ENCODE measurements around the gene GCNT1.
A peak's percentile ranks its signal among the peaks of the same experiment; 100 is the strongest.
"Not testable (repeated sequence)": the region's sequence is repeated elsewhere in the genome, so short reads cannot be mapped to it uniquely, and the experiment has no call there.

The GCNT1 gene

GRCh38 chr9:76458903-76459693 lies at the start of gene GCNT1:
Gene GCNT1 (plus strand): TSS chr9:76459182. CDS start chr9:76502382, 43,200 bp downstream.
- DNase-seq, result peak; percentile 90

- DNase-seq, result no peak
Measured at GRCh38 chr9:76412638-76413037, 46.3 kb upstream of the GCNT1 start.

GRCh38 chr9:76413658-76414057 lies 45.3 kb upstream of the GCNT1 start:
- no peak for DNase-seq

- peak; percentile 84 for DNase-seq
Measured at GRCh38 chr9:76414661-76415060, 44.3 kb upstream of the GCNT1 start.

GRCh38 chr9:76415154-76415553 lies 43.8 kb upstream of the GCNT1 start:
- no peak for DNase-seq

- DNase-seq, result peak; percentile 92
Measured at GRCh38 chr9:76415731-76416130, 43.3 kb upstream of the GCNT1 start.

GRCh38 chr9:76417394-76417793 lies 41.6 kb upstream of the GCNT1 start:
- no peak for DNase-seq

- peak; percentile 22 for DNase-seq
Measured at GRCh38 chr9:76419782-76420380, 39.1 kb upstream of the GCNT1 start.

GRCh38 chr9:76423216-76424177 lies 35.5 kb upstream of the GCNT1 start:
- no peak for DNase-seq

- no peak for DNase-seq
Measured at GRCh38 chr9:76424491-76424890, 34.5 kb upstream of the GCNT1 start.

- no peak for DNase-seq
Measured at GRCh38 chr9:76425677-76426453, 33.1 kb upstream of the GCNT1 start.

GRCh38 chr9:76426807-76427419 lies 32.1 kb upstream of the GCNT1 start:
- DNase-seq, result no peak

GRCh38 chr9:76431601-76432000 lies 27.4 kb upstream of the GCNT1 start:
- DNase-seq, result no peak

- no peak for DNase-seq
Measured at GRCh38 chr9:76433406-76433805, 25.6 kb upstream of the GCNT1 start.

- DNase-seq, result no peak
Measured at GRCh38 chr9:76433836-76434235, 25.1 kb upstream of the GCNT1 start.

GRCh38 chr9:76434897-76435296 lies 24.1 kb upstream of the GCNT1 start:
- DNase-seq, result not testable (repeated sequence)

- not testable (repeated sequence) for DNase-seq
Measured at GRCh38 chr9:76437017-76437699, 21.8 kb upstream of the GCNT1 start.

- no peak for DNase-seq
Measured at GRCh38 chr9:76438841-76439588, 20.0 kb upstream of the GCNT1 start.

GRCh38 chr9:76441551-76442322 lies 17.2 kb upstream of the GCNT1 start:
- no peak for DNase-seq

GRCh38 chr9:76443887-76444286 lies 15.1 kb upstream of the GCNT1 start:
- no peak for DNase-seq

Measured in NCI-H2029 (cell line).